A673 (cell line): Measurements from ENCODE around the gene ZNF831.

Experiments
- EZH2 ChIP-seq: fragments of 200-600 bp; sonication (generic); IDR thresholded peaks from 2 replicates; pipeline ENCODE4 v1.6.1; 2017; ENCODE audit warnings: borderline replicate concordance, low read depth, mild to moderate bottlenecking, mixed read lengths, antibody characterized with exemption, low read length; ENCODE audit not compliant: poor library complexity, severe bottlenecking
- TF ChIP-seq, protein P1 (sequence below): fragments of 300-800, 200-600 bp; sonication (generic); conservative IDR thresholded peaks from 2 replicates; pipeline ENCODE4 v1.5.1; 2017; ENCODE audit warnings: low read depth, mild to moderate bottlenecking, antibody characterized with exemption, low read length, moderate library complexity, mixed read lengths

DNA sequence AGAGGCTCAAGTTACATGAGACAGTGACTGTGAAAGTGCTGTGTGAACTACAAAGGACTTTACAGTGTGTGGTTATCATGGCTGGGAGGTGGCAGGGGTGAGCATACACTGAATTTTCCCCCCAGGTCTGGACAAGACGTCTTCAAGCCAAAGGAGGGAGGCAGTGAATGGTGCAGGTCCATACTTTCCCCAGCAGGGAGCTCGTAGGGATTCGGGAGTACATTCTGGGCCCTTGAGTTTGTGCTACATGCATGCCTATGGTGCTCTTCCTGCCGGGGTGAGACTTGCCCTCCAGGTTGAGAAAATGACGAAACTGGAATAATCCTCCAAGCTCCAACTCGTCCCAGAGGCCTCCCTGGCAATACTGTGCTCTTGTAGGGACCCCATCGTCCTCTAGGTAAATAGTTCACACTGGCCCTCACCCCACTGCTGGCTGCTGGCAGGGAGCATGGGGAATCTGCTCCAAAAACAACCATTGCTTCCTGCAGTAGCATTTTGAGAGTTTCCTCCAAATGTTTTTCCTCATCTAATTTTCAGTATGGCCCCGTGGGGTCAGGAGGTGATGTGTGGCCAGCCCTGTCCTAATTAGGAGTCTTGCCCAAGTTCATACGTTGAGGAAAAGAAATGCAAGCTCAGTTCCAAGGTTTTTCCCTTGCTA lies 57.6 kb downstream of the ZNF831 start:
- TF ChIP-seq, protein P1, sequence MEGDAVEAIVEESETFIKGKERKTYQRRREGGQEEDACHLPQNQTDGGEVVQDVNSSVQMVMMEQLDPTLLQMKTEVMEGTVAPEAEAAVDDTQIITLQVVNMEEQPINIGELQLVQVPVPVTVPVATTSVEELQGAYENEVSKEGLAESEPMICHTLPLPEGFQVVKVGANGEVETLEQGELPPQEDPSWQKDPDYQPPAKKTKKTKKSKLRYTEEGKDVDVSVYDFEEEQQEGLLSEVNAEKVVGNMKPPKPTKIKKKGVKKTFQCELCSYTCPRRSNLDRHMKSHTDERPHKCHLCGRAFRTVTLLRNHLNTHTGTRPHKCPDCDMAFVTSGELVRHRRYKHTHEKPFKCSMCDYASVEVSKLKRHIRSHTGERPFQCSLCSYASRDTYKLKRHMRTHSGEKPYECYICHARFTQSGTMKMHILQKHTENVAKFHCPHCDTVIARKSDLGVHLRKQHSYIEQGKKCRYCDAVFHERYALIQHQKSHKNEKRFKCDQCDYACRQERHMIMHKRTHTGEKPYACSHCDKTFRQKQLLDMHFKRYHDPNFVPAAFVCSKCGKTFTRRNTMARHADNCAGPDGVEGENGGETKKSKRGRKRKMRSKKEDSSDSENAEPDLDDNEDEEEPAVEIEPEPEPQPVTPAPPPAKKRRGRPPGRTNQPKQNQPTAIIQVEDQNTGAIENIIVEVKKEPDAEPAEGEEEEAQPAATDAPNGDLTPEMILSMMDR: no peak
- no peak for TF ChIP-seq EZH2
